Measurements from ENCODE around the gene DPM1.

DNA sequence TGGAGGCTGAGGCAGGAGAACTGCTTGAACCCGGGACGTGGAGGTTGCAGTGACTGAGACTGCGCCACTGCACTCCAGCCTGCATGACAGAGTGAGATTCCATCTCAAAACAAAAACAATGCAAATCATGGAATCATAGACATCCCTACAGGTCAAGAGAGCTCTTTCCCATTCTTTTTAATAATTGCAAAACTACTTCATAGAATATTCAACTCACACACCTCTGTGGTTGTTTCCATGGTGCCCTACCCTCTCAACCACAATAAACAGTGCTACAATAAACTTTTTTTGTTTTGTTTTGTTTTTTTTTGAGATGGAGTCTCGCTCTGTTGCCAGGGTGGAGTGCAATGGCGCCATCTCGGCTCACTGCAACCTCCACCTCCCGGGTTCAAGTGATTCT is 15.3 kb downstream of the DPM1 start:
- TF ChIP-seq, protein P1, sequence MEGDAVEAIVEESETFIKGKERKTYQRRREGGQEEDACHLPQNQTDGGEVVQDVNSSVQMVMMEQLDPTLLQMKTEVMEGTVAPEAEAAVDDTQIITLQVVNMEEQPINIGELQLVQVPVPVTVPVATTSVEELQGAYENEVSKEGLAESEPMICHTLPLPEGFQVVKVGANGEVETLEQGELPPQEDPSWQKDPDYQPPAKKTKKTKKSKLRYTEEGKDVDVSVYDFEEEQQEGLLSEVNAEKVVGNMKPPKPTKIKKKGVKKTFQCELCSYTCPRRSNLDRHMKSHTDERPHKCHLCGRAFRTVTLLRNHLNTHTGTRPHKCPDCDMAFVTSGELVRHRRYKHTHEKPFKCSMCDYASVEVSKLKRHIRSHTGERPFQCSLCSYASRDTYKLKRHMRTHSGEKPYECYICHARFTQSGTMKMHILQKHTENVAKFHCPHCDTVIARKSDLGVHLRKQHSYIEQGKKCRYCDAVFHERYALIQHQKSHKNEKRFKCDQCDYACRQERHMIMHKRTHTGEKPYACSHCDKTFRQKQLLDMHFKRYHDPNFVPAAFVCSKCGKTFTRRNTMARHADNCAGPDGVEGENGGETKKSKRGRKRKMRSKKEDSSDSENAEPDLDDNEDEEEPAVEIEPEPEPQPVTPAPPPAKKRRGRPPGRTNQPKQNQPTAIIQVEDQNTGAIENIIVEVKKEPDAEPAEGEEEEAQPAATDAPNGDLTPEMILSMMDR (IDR thresholded peaks at IDR 0.05), result no peak
- TF ChIP-seq POLR2A (IDR thresholded peaks at IDR 0.05), result no peak

Data from testis (tissue), 2 donors.